Neural progenitor cell (in vitro differentiated cells): ENCODE data around the gene CCL21. TPM values are rescaled to one million over a fixed set of nuclear protein-coding genes. Genes with fewer than 3 reads are reported as not detected.

Source experiments
- DNase-seq: peaks from one replicate; pipeline ENCODE4 v3.0.0-alpha.2; 2016; ENCODE audit warnings: low spot score
- H2AFZ ChIP-seq: fragments of 200-600 bp; sonication (generic); replicated peaks from 2 replicates; pipeline ENCODE4 v1.6.1; 2016; ENCODE audit warnings: antibody characterized with exemption
- H3F3A ChIP-seq: fragments of 200-600 bp; sonication (generic); 2 replicates; pipeline ENCODE4 v1.6.1; 2016; ENCODE audit warnings: antibody characterized with exemption, low read depth
- H3K27ac ChIP-seq: fragments of 200-600 bp; sonication (generic); 2 replicates; pipeline ENCODE4 v1.5.1; 2016; ENCODE audit warnings: mild to moderate bottlenecking
- H3K27me3 ChIP-seq: fragments of 200-600 bp; sonication (generic); 2 replicates; pipeline ENCODE4 v1.6.1; 2016; ENCODE audit warnings: mild to moderate bottlenecking, moderate library complexity
- H3K36me3 ChIP-seq: fragments of 200-600 bp; sonication (generic); 2 replicates; pipeline ENCODE4 v1.5.1; 2016
- H3K4me1 ChIP-seq: fragments of 200-600 bp; sonication (generic); 2 replicates; pipeline ENCODE4 v1.6.1; 2016; ENCODE audit warnings: mixed run types
- H3K4me2 ChIP-seq: fragments of 200-600 bp; sonication (generic); 2 replicates; pipeline ENCODE4 v1.6.1; 2016
- H3K4me3 ChIP-seq: fragments of 200-600 bp; sonication (generic); 2 replicates; pipeline ENCODE4 v1.5.1; 2016
- H3K79me2 ChIP-seq: fragments of 200-600 bp; sonication (generic); 2 replicates; pipeline ENCODE4 v1.6.1; 2016; ENCODE audit warnings: low read depth
- H3K9ac ChIP-seq: fragments of 200-600 bp; sonication (generic); 2 replicates; pipeline ENCODE4 v1.6.1; 2016
- H3K9me3 ChIP-seq: fragments of 200-600 bp; sonication (generic); 2 replicates; pipeline ENCODE4 v1.5.1; 2016; ENCODE audit warnings: low read depth
- H4K20me1 ChIP-seq: fragments of 200-600 bp; sonication (generic); 2 replicates; pipeline ENCODE4 v1.6.1; 2016; ENCODE audit warnings: low read depth
- H3K27ac Mint-ChIP-seq: 3 replicates; pipeline ENCODE4 v1.8.0; 2021; ENCODE audit warnings: mixed read lengths
- H3K27me3 Mint-ChIP-seq: 2 replicates; pipeline ENCODE4 v1.8.0; 2022; ENCODE audit warnings: low read depth, mild to moderate bottlenecking, inconsistent platforms, moderate library complexity, mixed read lengths; ENCODE audit not compliant: insufficient read depth
- H3K36me3 Mint-ChIP-seq: 3 replicates; pipeline ENCODE4 v1.8.0; 2021; ENCODE audit warnings: mixed read lengths
- H3K4me1 Mint-ChIP-seq: 3 replicates; pipeline ENCODE4 v1.8.0; 2021; ENCODE audit warnings: mixed read lengths
- H3K4me3 Mint-ChIP-seq: 3 replicates; pipeline ENCODE4 v1.8.0; 2021; ENCODE audit warnings: mild to moderate bottlenecking, moderate library complexity, mixed read lengths
- H3K9me3 Mint-ChIP-seq: 3 replicates; pipeline ENCODE4 v1.8.0; 2020; ENCODE audit warnings: mixed read lengths
- EZH2 ChIP-seq: fragments of 200-600 bp; sonication (generic); IDR thresholded peaks from 2 replicates; pipeline ENCODE4 v1.6.1; 2017; ENCODE audit warnings: antibody characterized with exemption, mild to moderate bottlenecking, moderate library complexity
- EZH2phosphoT487 ChIP-seq: fragments of 200-600 bp; sonication (generic); IDR thresholded peaks from 2 replicates; pipeline ENCODE4 v1.6.1; 2017; ENCODE audit warnings: antibody characterized with exemption
- total RNA-seq: library from RNA; depleted of rRNA; stranded (reverse); fragments of >200 nt; gene quantifications from 2 replicates; pipeline ENCODE4 v1.2.3, GENCODE V29; 2015; ENCODE audit warnings: low replicate concordance
- TF ChIP-seq, protein P1 (sequence below): fragments of 200-600 bp; sonication (generic); IDR thresholded peaks from 2 replicates; pipeline ENCODE4 v1.5.1; 2017; ENCODE audit warnings: antibody characterized with exemption, mild to moderate bottlenecking

Gene CCL21
- total RNA-seq, 1 donor from 2014 or later: not detected

DNA sequence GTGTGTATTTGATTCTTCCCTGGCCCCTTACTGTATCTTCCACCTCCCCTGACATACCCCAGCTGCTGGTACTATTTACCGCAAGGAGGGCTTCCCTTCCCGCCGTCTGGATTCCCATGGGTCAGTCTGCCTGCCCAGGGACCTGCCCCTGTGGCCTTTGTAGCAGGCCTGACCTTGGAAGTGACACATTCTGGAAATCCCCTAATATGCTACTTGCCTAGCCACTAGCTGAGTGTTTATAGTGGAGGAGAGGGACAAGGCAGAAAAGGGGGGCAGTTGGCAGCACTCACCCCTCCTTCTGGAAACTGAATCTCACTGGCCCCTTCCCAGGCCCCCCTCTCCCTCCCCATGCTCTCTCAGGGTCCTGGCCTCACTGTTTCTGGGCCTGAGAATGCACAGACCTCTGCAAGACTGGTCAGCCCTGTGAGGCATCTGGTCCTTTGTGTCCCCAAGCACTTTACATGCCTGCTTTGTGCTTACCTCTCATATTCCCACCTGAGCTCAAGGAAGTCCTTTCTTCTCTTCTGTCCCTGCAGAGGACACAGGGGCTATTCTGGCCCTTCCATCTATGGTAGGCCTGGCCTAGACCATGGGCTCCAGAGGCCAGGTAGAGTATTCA is 8.2 kb upstream of the CCL21 start:
- Histone ChIP-seq H2AFZ (no peak overlapping the region), H3K27ac (no peak overlapping the region), H3K9ac (no peak overlapping the region), H4K20me1 (no peaks in the 10 kb centered on the region), H3K4me2 (no peak overlapping the region), H3K79me2 (no peaks in the 10 kb centered on the region), H3K27me3 (no peaks in the 10 kb centered on the region), H3K36me3 (no peaks in the 10 kb centered on the region), H3K9me3 (no peaks in the 10 kb centered on the region), H3K4me3 (no peak overlapping the region), H3K4me1 (no peaks in the 10 kb centered on the region), H3F3A (no peaks in the 10 kb centered on the region)
- no peak overlapping the region for H3K27ac Mint-ChIP-seq
- peaks cover 5% of the 10 kb centered on the region for H3K27me3 Mint-ChIP-seq
- H3K4me1 Mint-ChIP-seq: no peaks in the 10 kb centered on the region
- no peak for TF ChIP-seq EZH2phosphoT487
- TF ChIP-seq, protein P1, sequence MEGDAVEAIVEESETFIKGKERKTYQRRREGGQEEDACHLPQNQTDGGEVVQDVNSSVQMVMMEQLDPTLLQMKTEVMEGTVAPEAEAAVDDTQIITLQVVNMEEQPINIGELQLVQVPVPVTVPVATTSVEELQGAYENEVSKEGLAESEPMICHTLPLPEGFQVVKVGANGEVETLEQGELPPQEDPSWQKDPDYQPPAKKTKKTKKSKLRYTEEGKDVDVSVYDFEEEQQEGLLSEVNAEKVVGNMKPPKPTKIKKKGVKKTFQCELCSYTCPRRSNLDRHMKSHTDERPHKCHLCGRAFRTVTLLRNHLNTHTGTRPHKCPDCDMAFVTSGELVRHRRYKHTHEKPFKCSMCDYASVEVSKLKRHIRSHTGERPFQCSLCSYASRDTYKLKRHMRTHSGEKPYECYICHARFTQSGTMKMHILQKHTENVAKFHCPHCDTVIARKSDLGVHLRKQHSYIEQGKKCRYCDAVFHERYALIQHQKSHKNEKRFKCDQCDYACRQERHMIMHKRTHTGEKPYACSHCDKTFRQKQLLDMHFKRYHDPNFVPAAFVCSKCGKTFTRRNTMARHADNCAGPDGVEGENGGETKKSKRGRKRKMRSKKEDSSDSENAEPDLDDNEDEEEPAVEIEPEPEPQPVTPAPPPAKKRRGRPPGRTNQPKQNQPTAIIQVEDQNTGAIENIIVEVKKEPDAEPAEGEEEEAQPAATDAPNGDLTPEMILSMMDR: no peak
- TF ChIP-seq EZH2: no peak
- H3K4me3 Mint-ChIP-seq: no peak overlapping the region
- no peak for DNase-seq
- no peaks in the 10 kb centered on the region for H3K36me3 Mint-ChIP-seq
- H3K9me3 Mint-ChIP-seq: no peaks in the 10 kb centered on the region

DNA sequence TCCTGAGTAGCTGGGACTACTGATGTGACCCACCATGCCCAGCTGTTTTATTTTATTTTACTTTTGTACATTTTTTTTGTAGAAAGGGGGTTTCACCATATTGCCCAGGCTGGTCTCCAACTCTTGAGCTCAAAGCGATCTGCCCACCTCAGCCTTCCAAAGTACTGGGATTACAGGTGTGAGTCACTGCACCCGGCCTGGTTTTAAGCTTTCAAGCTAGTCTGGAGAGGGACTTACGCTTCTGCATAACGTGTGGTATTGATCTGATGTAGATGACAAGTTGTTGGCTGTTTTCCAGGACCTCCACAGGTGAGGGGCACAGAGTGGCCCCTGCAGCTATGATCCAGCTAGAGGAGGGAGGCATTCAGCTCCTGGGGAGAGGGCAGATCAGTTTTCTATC is 6.8 kb upstream of the CCL21 start:
- H3K27ac Mint-ChIP-seq: no peak overlapping the region
- H3K4me3 ChIP-seq: no peak overlapping the region
- no peak overlapping the region for H3K4me2 ChIP-seq
- H3K4me1 Mint-ChIP-seq: no peaks in the 10 kb centered on the region
- H3K9ac ChIP-seq: no peak overlapping the region
- DNase-seq: no peak
- no peaks in the 10 kb centered on the region for H3K79me2 ChIP-seq
- H3K36me3 Mint-ChIP-seq: no peaks in the 10 kb centered on the region
- H2AFZ ChIP-seq: no peak overlapping the region
- H3K27ac ChIP-seq: no peak overlapping the region
- H3K4me1 ChIP-seq: no peaks in the 10 kb centered on the region
- no peaks in the 10 kb centered on the region for H4K20me1 ChIP-seq
- H3K27me3 ChIP-seq: no peaks in the 10 kb centered on the region
- no peaks in the 10 kb centered on the region for H3K9me3 ChIP-seq
- H3K36me3 ChIP-seq: no peaks in the 10 kb centered on the region
- peaks cover 5% of the 10 kb centered on the region for H3K27me3 Mint-ChIP-seq
- no peak overlapping the region for H3K4me3 Mint-ChIP-seq
- H3K9me3 Mint-ChIP-seq: no peaks in the 10 kb centered on the region
- no peak for TF ChIP-seq EZH2phosphoT487
- TF ChIP-seq EZH2: no peak
- TF ChIP-seq, protein P1: no peak
- H3F3A ChIP-seq: no peaks in the 10 kb centered on the region

DNA sequence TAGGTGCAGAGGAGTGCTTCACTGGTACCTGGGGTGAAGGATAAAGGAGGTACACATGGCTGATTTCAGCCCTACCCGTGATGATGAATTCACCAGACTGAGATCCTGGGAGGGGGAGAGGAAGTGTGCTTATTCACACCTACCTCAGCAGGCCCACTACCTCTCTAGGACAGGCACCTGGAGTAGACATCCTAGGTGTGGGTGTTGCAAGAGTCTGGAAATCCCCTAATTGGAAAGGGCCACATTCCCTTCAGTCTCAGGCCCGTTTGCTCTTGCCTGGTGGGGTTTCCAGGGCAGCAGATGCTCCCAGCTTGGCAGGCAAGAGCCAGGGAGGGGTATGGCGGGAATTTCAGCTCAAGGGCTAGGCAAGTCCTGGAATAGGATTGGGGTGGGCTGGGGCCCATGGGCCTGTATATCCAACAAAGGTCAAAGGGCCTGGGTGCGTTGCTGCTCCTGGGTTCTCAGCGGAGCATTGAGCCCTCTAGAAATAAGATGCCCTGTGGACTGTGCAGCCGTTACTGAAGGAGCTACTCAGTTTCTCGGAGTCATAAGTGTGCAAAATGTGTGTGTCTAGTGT is 5.8 kb upstream of the CCL21 start:
- H3K27me3 Mint-ChIP-seq: peaks cover 5% of the 10 kb centered on the region
- H3K27ac Mint-ChIP-seq: no peak overlapping the region

DNA sequence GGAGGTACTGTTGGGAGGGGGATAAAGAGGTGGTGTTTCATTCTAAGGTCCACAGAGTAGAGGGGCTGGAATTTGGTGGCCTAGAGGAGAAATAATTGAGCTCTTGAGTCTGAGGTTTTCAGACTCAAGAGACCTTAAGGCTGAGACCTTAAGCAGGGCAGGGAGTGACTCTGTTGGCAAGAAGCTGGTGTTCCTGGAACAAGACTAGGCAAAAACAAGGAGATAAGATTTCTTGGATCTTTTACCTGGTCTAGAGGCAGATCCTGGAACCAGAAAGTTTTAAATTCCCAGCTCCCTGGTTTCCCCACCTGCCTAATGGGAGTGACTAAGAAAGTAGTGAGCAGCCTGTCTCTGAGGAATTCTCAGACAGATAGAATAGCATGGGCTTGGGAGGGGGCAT is 4.1 kb upstream of the CCL21 start:
- no peaks in the 10 kb centered on the region for H3K4me1 ChIP-seq
- H3F3A ChIP-seq: no peaks in the 10 kb centered on the region
- peaks cover 2% of the 10 kb centered on the region for H3K27me3 Mint-ChIP-seq
- no peak overlapping the region for H3K4me3 ChIP-seq
- H3K36me3 ChIP-seq: no peaks in the 10 kb centered on the region
- H3K79me2 ChIP-seq: no peaks in the 10 kb centered on the region
- H3K27ac ChIP-seq: no peak overlapping the region
- no peaks in the 10 kb centered on the region for H3K36me3 Mint-ChIP-seq
- no peaks in the 10 kb centered on the region for H3K9me3 Mint-ChIP-seq
- no peaks in the 10 kb centered on the region for H3K9me3 ChIP-seq
- H3K4me1 Mint-ChIP-seq: no peaks in the 10 kb centered on the region
- TF ChIP-seq, protein P1: no peak
- no peaks in the 10 kb centered on the region for H3K27me3 ChIP-seq
- H3K4me3 Mint-ChIP-seq: no peak overlapping the region
- H3K9ac ChIP-seq: no peak overlapping the region
- H3K4me2 ChIP-seq: no peak overlapping the region
- H2AFZ ChIP-seq: no peak overlapping the region
- DNase-seq: no peak
- no peaks in the 10 kb centered on the region for H4K20me1 ChIP-seq
- H3K27ac Mint-ChIP-seq: no peak overlapping the region

More for the DNA sequence above, 5.8 kb upstream of the CCL21 start:
- Histone ChIP-seq H2AFZ (no peak overlapping the region), H3K79me2 (no peaks in the 10 kb centered on the region), H3F3A (no peaks in the 10 kb centered on the region), H3K9me3 (no peaks in the 10 kb centered on the region), H4K20me1 (no peaks in the 10 kb centered on the region), H3K9ac (no peak overlapping the region), H3K27me3 (no peaks in the 10 kb centered on the region), H3K36me3 (no peaks in the 10 kb centered on the region), H3K4me2 (no peak overlapping the region), H3K4me1 (no peaks in the 10 kb centered on the region), H3K27ac (no peak overlapping the region), H3K4me3 (no peak overlapping the region)
- TF ChIP-seq EZH2phosphoT487: no peak
- no peaks in the 10 kb centered on the region for H3K36me3 Mint-ChIP-seq
- H3K4me1 Mint-ChIP-seq: no peaks in the 10 kb centered on the region
- no peaks in the 10 kb centered on the region for H3K9me3 Mint-ChIP-seq
- no peak for DNase-seq
- H3K4me3 Mint-ChIP-seq: no peak overlapping the region
